Measurements from ENCODE around the gene OR52E1.

DNA sequence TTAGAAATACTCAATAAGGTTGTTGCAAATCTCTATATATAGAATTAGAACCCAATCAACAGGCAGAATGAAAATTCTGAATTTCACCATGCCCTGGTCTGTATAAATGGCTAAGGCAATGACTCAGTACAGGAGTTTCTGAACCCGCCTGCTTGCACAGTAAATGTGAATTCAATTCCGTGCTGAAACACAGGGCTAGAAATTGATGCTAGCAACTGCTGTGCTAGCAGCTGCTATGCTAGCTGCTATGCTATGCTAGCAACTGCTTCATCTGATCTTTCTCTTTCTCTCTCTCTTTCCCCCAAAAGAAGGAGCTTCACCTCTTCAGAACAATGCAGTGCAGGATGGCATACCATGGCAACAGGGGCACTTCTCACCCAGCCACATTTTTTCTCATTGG is 32.7 kb upstream of the OR52E1 start:
- TF ChIP-seq, protein P1, sequence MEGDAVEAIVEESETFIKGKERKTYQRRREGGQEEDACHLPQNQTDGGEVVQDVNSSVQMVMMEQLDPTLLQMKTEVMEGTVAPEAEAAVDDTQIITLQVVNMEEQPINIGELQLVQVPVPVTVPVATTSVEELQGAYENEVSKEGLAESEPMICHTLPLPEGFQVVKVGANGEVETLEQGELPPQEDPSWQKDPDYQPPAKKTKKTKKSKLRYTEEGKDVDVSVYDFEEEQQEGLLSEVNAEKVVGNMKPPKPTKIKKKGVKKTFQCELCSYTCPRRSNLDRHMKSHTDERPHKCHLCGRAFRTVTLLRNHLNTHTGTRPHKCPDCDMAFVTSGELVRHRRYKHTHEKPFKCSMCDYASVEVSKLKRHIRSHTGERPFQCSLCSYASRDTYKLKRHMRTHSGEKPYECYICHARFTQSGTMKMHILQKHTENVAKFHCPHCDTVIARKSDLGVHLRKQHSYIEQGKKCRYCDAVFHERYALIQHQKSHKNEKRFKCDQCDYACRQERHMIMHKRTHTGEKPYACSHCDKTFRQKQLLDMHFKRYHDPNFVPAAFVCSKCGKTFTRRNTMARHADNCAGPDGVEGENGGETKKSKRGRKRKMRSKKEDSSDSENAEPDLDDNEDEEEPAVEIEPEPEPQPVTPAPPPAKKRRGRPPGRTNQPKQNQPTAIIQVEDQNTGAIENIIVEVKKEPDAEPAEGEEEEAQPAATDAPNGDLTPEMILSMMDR (IDR thresholded peaks at IDR 0.05; ENCODE audit: low read depth, low read length), result no peak
- no peak for TF ChIP-seq EZH2phosphoT487 (IDR thresholded peaks at IDR 0.05; ENCODE audit: low read depth)
